NB4 (cell line): Measurements from ENCODE around the gene FKBP7.

Experiments used
- DNase-seq: peaks from one replicate; pipeline ENCODE4 v3.0.0; 2010; ENCODE audit warnings: low read depth
- H3K4me3 ChIP-seq: one replicate; pipeline ENCODE4 v1.5.1; 2011; ENCODE audit warnings: mild to moderate bottlenecking, low read depth, low read length, moderate library complexity
- CTCF ChIP-seq: IDR thresholded peaks from one replicate; pipeline ENCODE4 v1.5.1; 2012; ENCODE audit warnings: low read depth, low read length
- MAX ChIP-seq: IDR thresholded peaks from 2 replicates; pipeline ENCODE4 v1.6.1; 2011; ENCODE audit warnings: low read depth, low read length
- MYC ChIP-seq: IDR thresholded peaks from 2 replicates; pipeline ENCODE4 v1.6.1; 2011; ENCODE audit warnings: low read depth, low read length
- POLR2A ChIP-seq: IDR thresholded peaks from 2 replicates; pipeline ENCODE4 v1.6.1; 2011; ENCODE audit warnings: mild to moderate bottlenecking; ENCODE audit not compliant: insufficient read length; ENCODE audit errors: extremely low read depth

FKBP7 gene

GRCh38 chr2:178484245-178485041 lies 6.0 kb upstream of the FKBP7 start:
- DNase-seq = no peak
- no peak overlapping the region for H3K4me3 ChIP-seq
- TF ChIP-seq POLR2A = no peak
- no peak for TF ChIP-seq MAX
- no peak for TF ChIP-seq MYC
- TF ChIP-seq CTCF = no peak

- TF ChIP-seq MAX (no peak), POLR2A (no peak), CTCF (no peak), MYC (no peak)
- H3K4me3 ChIP-seq = peak overlapping the region; percentile 75
- DNase-seq = peak; percentile 44
These were observed 4.0 kb upstream of the FKBP7 start for GRCh38 chr2:178482437-178482836.

- TF ChIP-seq CTCF (no peak), MAX (peak; percentile 25), MYC (peak; percentile 50), POLR2A (peak; percentile 27)
- peak; percentile 95 for DNase-seq
These were observed 2.1 kb upstream of the FKBP7 start, which contains the start of gene PLEKHA3 for GRCh38 chr2:178480227-178481181. PLEKHA3 (plus strand) TSS chr2:178480457; CDS start chr2:178480870, 413 bp downstream.

GRCh38 chr2:178479758-178480226 lies 1.4 kb upstream of the FKBP7 start:
- DNase-seq = no peak
- peak overlapping the region; percentile 75 for H3K4me3 ChIP-seq
- TF ChIP-seq MAX = no peak

More at GRCh38 chr2:178480227-178481181, 2.1 kb upstream of the FKBP7 start, which contains the start of gene PLEKHA3:
- peak within 1 kb of the TSS; percentile 95 for H3K4me3 ChIP-seq

- no peak for DNase-seq
- H3K4me3 ChIP-seq = peak overlapping the region; percentile 95
- no peak for TF ChIP-seq POLR2A
- no peak for TF ChIP-seq MAX
- TF ChIP-seq MYC = no peak
- no peak for TF ChIP-seq CTCF
These were observed 846 bp upstream of the FKBP7 start for GRCh38 chr2:178479275-178479616.
